22Rv1 (cell line): ENCODE measurements around the gene GJB4.
A peak's percentile ranks its signal among the peaks of the same experiment; 100 is the strongest.

Experiments used
- H3K27ac ChIP-seq: fragments of 450-650 bp; 2 replicates; pipeline ENCODE4 v1.5.1; 2017
- CTCF ChIP-seq: fragments of 450-650 bp; IDR thresholded peaks from 2 replicates; pipeline ENCODE4 v1.5.1; 2017; ENCODE audit warnings: mild to moderate bottlenecking
- ZFX ChIP-seq: fragments of 450-650 bp; IDR thresholded peaks from 2 replicates; pipeline ENCODE4 v1.6.1; 2017; ENCODE audit warnings: antibody characterized with exemption, borderline replicate concordance

The GJB4 gene

GRCh38 chr1:34785231-34785874, 25.8 kb downstream of the GJB4 start:
- H3K27ac ChIP-seq: no peak overlapping the region
- TF ChIP-seq CTCF (no peak), ZFX (no peak)

GRCh38 chr1:34785875-34786470, 26.4 kb downstream of the GJB4 start:
- TF ChIP-seq ZFX (no peak), CTCF (no peak)
- no peak overlapping the region for H3K27ac ChIP-seq

GRCh38 chr1:34786521-34787325, 27.2 kb downstream of the GJB4 start:
- no peak overlapping the region for H3K27ac ChIP-seq
- TF ChIP-seq CTCF (peak; percentile 92), ZFX (no peak)

GRCh38 chr1:34787461-34788420, 28.2 kb downstream of the GJB4 start:
- no peak overlapping the region for H3K27ac ChIP-seq
- TF ChIP-seq CTCF (peak; percentile 18; the same call in 1 of the 2 replicates), ZFX (no peak)

GRCh38 chr1:34790985-34791384, 31.4 kb downstream of the GJB4 start:
- no peak overlapping the region for H3K27ac ChIP-seq

GRCh38 chr1:34792424-34792823, 32.9 kb downstream of the GJB4 start:
- TF ChIP-seq CTCF: no peak
- no peak for TF ChIP-seq ZFX
- H3K27ac ChIP-seq: no peak overlapping the region

More at GRCh38 chr1:34790985-34791384, 31.4 kb downstream of the GJB4 start:
- TF ChIP-seq ZFX: no peak
- TF ChIP-seq CTCF: no peak
